H9 (cell line): ENCODE results near the gene CEP112. TPM values are rescaled to one million over a fixed set of nuclear protein-coding genes. Genes with fewer than 3 reads are reported as not detected.

Experiments used
- DNase-seq: peaks from one replicate; pipeline ENCODE4 v3.0.0-alpha.2; 2017
- H2AFZ ChIP-seq: one replicate; pipeline ENCODE4 v1.6.1; 2013; ENCODE audit warnings: mild to moderate bottlenecking, low read length, control low read depth, moderate library complexity
- H2AK5ac ChIP-seq: 2 replicates; pipeline ENCODE4 v1.6.1; 2013; ENCODE audit warnings: low read length, control low read depth, mixed read lengths; ENCODE audit not compliant: insufficient read length
- H2BK120ac ChIP-seq: one replicate; pipeline ENCODE4 v1.6.1; 2013; ENCODE audit warnings: low read depth, mild to moderate bottlenecking, low read length, control low read depth, inconsistent platforms; ENCODE audit not compliant: poor library complexity, severe bottlenecking
- H2BK12ac ChIP-seq: 2 replicates; pipeline ENCODE4 v1.6.1; 2013; ENCODE audit warnings: low read length, control low read depth, mixed read lengths, low read depth; ENCODE audit not compliant: insufficient read length
- H2BK15ac ChIP-seq: 2 replicates; pipeline ENCODE4 v1.6.1; 2013; ENCODE audit warnings: low read depth, low read length, control low read depth
- H2BK20ac ChIP-seq: one replicate; pipeline ENCODE4 v1.6.1; 2013; ENCODE audit warnings: low read depth, mild to moderate bottlenecking, low read length, control low read depth, inconsistent platforms; ENCODE audit not compliant: poor library complexity, severe bottlenecking
- H2BK5ac ChIP-seq: 2 replicates; pipeline ENCODE4 v1.6.1; 2013; ENCODE audit warnings: low read length, control low read depth, mixed read lengths; ENCODE audit not compliant: insufficient read length
- H3K14ac ChIP-seq: 2 replicates; pipeline ENCODE4 v1.6.1; 2013; ENCODE audit warnings: low read length, control low read depth; ENCODE audit not compliant: insufficient read depth
- H3K18ac ChIP-seq: 2 replicates; pipeline ENCODE4 v1.6.1; 2013; ENCODE audit warnings: low read depth, mild to moderate bottlenecking, mixed read lengths, low read length, control low read depth; ENCODE audit not compliant: insufficient read length
- H3K23ac ChIP-seq: 2 replicates; pipeline ENCODE4 v1.6.1; 2013; ENCODE audit warnings: low read length, control low read depth, mixed read lengths, low read depth; ENCODE audit not compliant: insufficient read length
- H3K23me2 ChIP-seq: 2 replicates; pipeline ENCODE4 v1.6.1; 2013; ENCODE audit warnings: low read depth, mild to moderate bottlenecking, mixed read lengths, low read length, control low read depth; ENCODE audit not compliant: insufficient read length, poor library complexity, severe bottlenecking
- H3K27ac ChIP-seq: 2 replicates; pipeline ENCODE4 v1.5.1; 2013; ENCODE audit warnings: low read length, control low read depth, mixed read lengths, low read depth; ENCODE audit not compliant: insufficient read length
- H3K27me3 ChIP-seq: 2 replicates; pipeline ENCODE4 v1.6.1; 2013; ENCODE audit warnings: low read length, control low read depth, inconsistent platforms; ENCODE audit not compliant: insufficient read depth
- H3K4ac ChIP-seq: 2 replicates; pipeline ENCODE4 v1.6.1; 2013; ENCODE audit warnings: low read depth, mild to moderate bottlenecking, control low read depth, inconsistent platforms, low read length, moderate library complexity
- H3K4me1 ChIP-seq: 2 replicates; pipeline ENCODE4 v1.6.1; 2013; ENCODE audit warnings: low read length, control low read depth, inconsistent platforms; ENCODE audit not compliant: insufficient read depth
- H3K4me2 ChIP-seq: 2 replicates; pipeline ENCODE4 v1.6.1; 2013; ENCODE audit warnings: low read length, control low read depth, mixed read lengths; ENCODE audit not compliant: insufficient read length, insufficient read depth
- H3K56ac ChIP-seq: 2 replicates; pipeline ENCODE4 v1.6.1; 2013; ENCODE audit warnings: low read depth, mild to moderate bottlenecking, mixed read lengths, low read length, control low read depth; ENCODE audit not compliant: insufficient read length
- H3K79me1 ChIP-seq: 2 replicates; pipeline ENCODE4 v1.6.1; 2013; ENCODE audit warnings: low read depth, mild to moderate bottlenecking, moderate library complexity, low read length, control low read depth, inconsistent platforms; ENCODE audit not compliant: insufficient read depth, poor library complexity, severe bottlenecking
- H3K79me2 ChIP-seq: 2 replicates; pipeline ENCODE4 v1.6.1; 2013; ENCODE audit warnings: low read length, control low read depth, inconsistent platforms; ENCODE audit not compliant: insufficient read depth
- H3K9ac ChIP-seq: 2 replicates; pipeline ENCODE4 v1.6.1; 2013; ENCODE audit warnings: low read length, control low read depth, mixed read lengths; ENCODE audit not compliant: insufficient read length; ENCODE audit errors: extremely low read depth
- H3K9me3 ChIP-seq: one replicate; pipeline ENCODE4 v1.6.1; 2013; ENCODE audit warnings: low read depth, low read length, inconsistent platforms; ENCODE audit not compliant: control insufficient read depth
- H3T11ph ChIP-seq: one replicate; pipeline ENCODE4 v1.6.1; 2013; ENCODE audit warnings: mild to moderate bottlenecking, low read length, control low read depth, inconsistent platforms
- H4K20me1 ChIP-seq: one replicate; pipeline ENCODE4 v1.6.1; 2013; ENCODE audit not compliant: control insufficient read depth, insufficient read length, insufficient read depth
- H4K5ac ChIP-seq: 2 replicates; pipeline ENCODE4 v1.6.1; 2013; ENCODE audit warnings: low read depth, mild to moderate bottlenecking, mixed read lengths, low read length, control low read depth; ENCODE audit not compliant: insufficient read length
- H4K8ac ChIP-seq: replicated peaks from 2 replicates; pipeline ENCODE4 v1.6.1; 2013; ENCODE audit warnings: low read length, control low read depth, mixed read lengths, low read depth; ENCODE audit not compliant: insufficient read length
- H4K91ac ChIP-seq: 2 replicates; pipeline ENCODE4 v1.6.1; 2013; ENCODE audit warnings: low read depth, mild to moderate bottlenecking, moderate library complexity, mixed read lengths, low read length, control low read depth; ENCODE audit not compliant: insufficient read length
- H3K27ac Mint-ChIP-seq, 3 experiments: 2 replicates in 2 of 3; 3 replicates in 1 of 3; pipeline ENCODE4 v1.8.0; 2020 to 2021; ENCODE audit warnings: mixed read lengths in 3 of 3, mild to moderate bottlenecking in 1 of 3, moderate library complexity in 1 of 3
- H3K27me3 Mint-ChIP-seq: 2 replicates; pipeline ENCODE4 v1.8.0; 2021; ENCODE audit warnings: low read depth, mild to moderate bottlenecking, moderate library complexity, mixed read lengths
- H3K36me3 Mint-ChIP-seq, 3 experiments: 2 replicates in 2 of 3; 3 replicates in 1 of 3; pipeline ENCODE4 v1.8.0; 2020 to 2021; ENCODE audit warnings: low read depth in 3 of 3, mixed read lengths in 3 of 3; ENCODE audit not compliant: insufficient read depth in 1 of 3
- H3K4me1 Mint-ChIP-seq, 2 experiments: 2 replicates each; pipeline ENCODE4 v1.8.0; 2020; ENCODE audit warnings: mixed read lengths in 2 of 2
- H3K4me3 Mint-ChIP-seq, 2 experiments: 2 replicates in 1 of 2; 3 replicates in 1 of 2; pipeline ENCODE4 v1.8.0; 2020 to 2021; ENCODE audit warnings: mild to moderate bottlenecking in 2 of 2, mixed read lengths in 2 of 2, moderate library complexity in 1 of 2
- H3K9me3 Mint-ChIP-seq, 2 experiments: 2 replicates in 1 of 2; 3 replicates in 1 of 2; pipeline ENCODE4 v1.8.0; 2020; ENCODE audit warnings: mild to moderate bottlenecking in 2 of 2, mixed read lengths in 2 of 2, moderate library complexity in 1 of 2
- CTCF ChIP-seq: fragments of 200-600 bp; sonication (generic); conservative IDR thresholded peaks from 3 replicates; pipeline ENCODE4 v1.8.0; 2021; ENCODE audit warnings: antibody characterized with exemption, mild to moderate bottlenecking
- WGBS: extraction: QIAGEN DNeasy Blood & Tissue Kit; methylation state at CpG from one replicate; pipeline ENCODE4 v1.1.7; 2013; ENCODE audit warnings: missing lambda C conversion rate, low lambda C conversion rate, mixed read lengths; ENCODE audit not compliant: insufficient read length; ENCODE audit errors: extremely low coverage; 5-methylcytosine and 5-hydroxymethylcytosine counted together
- total RNA-seq: library from RNA; stranded (reverse); gene quantifications from 2 replicates; pipeline ENCODE4 v1.2.1, GENCODE V29; 2021

CEP112 gene
- total RNA-seq, 1 experiment from 2014 or later, result 5.4 TPM

- peaks cover 2% of the 10 kb centered on the region; the same call in 1 of the 2 replicates for H3K4me1 ChIP-seq
- H3K4me1 Mint-ChIP-seq, result peaks cover 21% of the 10 kb centered on the region in 2 experiments
- H3K4me3 Mint-ChIP-seq, result no peak overlapping the region
- H3K14ac ChIP-seq, result no peak overlapping the region
- H3K9me3 ChIP-seq, result no peaks in the 10 kb centered on the region
- H4K20me1 ChIP-seq, result no peaks in the 10 kb centered on the region
- no peak overlapping the region for H3K4me2 ChIP-seq
- no peaks in the 10 kb centered on the region for H3K9me3 Mint-ChIP-seq
- H3K79me1 ChIP-seq, result no peaks in the 10 kb centered on the region
- no peak overlapping the region for H4K91ac ChIP-seq
- H3K23me2 ChIP-seq, result no peaks in the 10 kb centered on the region
- no peak overlapping the region for H3K56ac ChIP-seq
- no peak overlapping the region for H4K5ac ChIP-seq
- no peaks in the 10 kb centered on the region for H3K36me3 Mint-ChIP-seq
- no peak overlapping the region for H3K18ac ChIP-seq
- no CpG with 5 or more reads among the region's 3 CpGs for WGBS
- H2BK5ac ChIP-seq, result no peak overlapping the region
- no peaks in the 10 kb centered on the region for H3K79me2 ChIP-seq
- H3K27me3 ChIP-seq, result no peaks in the 10 kb centered on the region
- DNase-seq, result no peak
- H2AFZ ChIP-seq, result no peak overlapping the region
- H2BK120ac ChIP-seq, result no peak overlapping the region
- no peak overlapping the region for H3K9ac ChIP-seq
- no peak overlapping the region for H3T11ph ChIP-seq
- H3K4ac ChIP-seq, result no peak overlapping the region
- no peak overlapping the region for H2AK5ac ChIP-seq
- H3K27me3 Mint-ChIP-seq, result no peaks in the 10 kb centered on the region; the same call in none of the 2 replicates
- H2BK20ac ChIP-seq, result no peak overlapping the region
- no peak for TF ChIP-seq CTCF
- H4K8ac ChIP-seq, result no peak overlapping the region
- H3K27ac Mint-ChIP-seq, result no peak overlapping the region
- no peak overlapping the region for H3K23ac ChIP-seq
- H2BK12ac ChIP-seq, result no peak overlapping the region
- H2BK15ac ChIP-seq, result no peak overlapping the region
- no peak overlapping the region for H3K27ac ChIP-seq
These were observed 293.3 kb downstream of the CEP112 start for GRCh38 chr17:65898651-65899050.
